ENCODE measurements around the gene FOXL1.

The FOXL1 gene

DNA sequence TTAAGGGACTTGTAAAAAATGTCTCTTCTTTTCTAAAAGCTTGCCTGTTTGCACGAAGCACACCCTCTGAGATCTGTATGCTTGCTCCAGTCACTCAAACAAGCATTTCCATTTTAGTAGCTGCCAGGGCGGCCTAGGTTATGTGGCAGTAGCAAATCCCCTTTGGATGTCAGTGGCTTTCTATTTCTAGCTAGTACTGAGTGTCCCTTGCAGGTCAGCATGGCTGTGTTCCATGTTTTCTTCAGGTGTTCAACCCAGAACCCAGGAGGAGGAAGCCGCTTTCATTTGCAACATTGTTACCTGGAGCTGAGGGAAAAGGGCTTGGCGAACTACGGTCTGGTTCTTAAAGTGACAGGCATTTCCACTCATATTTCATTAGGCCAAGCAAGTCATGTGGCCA, 36.4 kb downstream of the FOXL1 start:
- Histone ChIP-seq H3K27ac (ENCODE audit: low read depth, low read length) (no peak overlapping the region), H4K8ac (ENCODE audit: low read depth, low read length) (no peak overlapping the region), H3K79me2 (ENCODE audit: control insufficient read depth, insufficient read depth, low read length) (no peaks in the 10 kb centered on the region), H3K4me3 (ENCODE audit: low read length) (no peak overlapping the region), H3K4me2 (ENCODE audit: low read length) (no peak overlapping the region), H2BK120ac (ENCODE audit: low read depth, low read length) (no peak overlapping the region), H3K4ac (ENCODE audit: low read depth, low read length) (no peak overlapping the region), H3K56ac (ENCODE audit: low read length) (no peak overlapping the region), H2BK15ac (replicated peaks; ENCODE audit: low read depth) (no peak overlapping the region), H2AK5ac (ENCODE audit: low read length) (no peak overlapping the region), H2BK5ac (ENCODE audit: low read length) (no peak overlapping the region), H3K27me3 (ENCODE audit: insufficient read depth, low read length, poor library complexity) (no peaks in the 10 kb centered on the region), H3K79me1 (ENCODE audit: low read length) (no peaks in the 10 kb centered on the region), H3K9ac (ENCODE audit: low read length) (no peak overlapping the region), H3K23ac (ENCODE audit: low read length) (no peak overlapping the region), H3K36me3 (ENCODE audit: control insufficient read depth, insufficient read depth, low read length) (no peaks in the 10 kb centered on the region), H3K18ac (ENCODE audit: low read length) (no peak overlapping the region), H4K5ac (ENCODE audit: low read length) (no peak overlapping the region), H3K4me1 (ENCODE audit: control insufficient read depth, low read depth, low read length) (no peaks in the 10 kb centered on the region)
- DNase-seq: no peak
- WGBS (ENCODE audit: extremely low coverage, insufficient coverage, low lambda C conversion rate): no CpG with 5 or more reads among the region's 5 CpGs

DNA sequence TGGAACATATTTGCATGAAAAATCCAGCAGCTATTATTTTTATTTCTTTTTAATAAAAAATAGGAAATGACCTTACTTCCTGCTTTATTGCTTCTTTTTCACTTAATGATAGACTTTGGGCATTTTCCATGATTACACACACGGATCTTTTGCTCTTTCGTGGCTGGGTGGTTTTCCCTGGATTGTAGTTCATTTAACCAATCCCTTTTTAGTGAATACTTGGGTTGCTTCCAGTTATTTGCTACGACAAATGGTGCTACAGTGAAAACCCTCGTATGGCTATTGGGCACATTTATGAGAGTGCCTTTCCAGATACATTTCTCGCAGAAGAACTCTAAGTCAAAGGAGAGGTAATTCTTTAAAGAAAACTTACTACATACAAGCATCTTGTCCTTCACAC, 38.6 kb downstream of the FOXL1 start:
- H4K8ac ChIP-seq (ENCODE audit: low read depth, low read length): no peak overlapping the region
- WGBS (ENCODE audit: extremely low coverage, insufficient coverage, low lambda C conversion rate): no CpG with 5 or more reads among the region's 5 CpGs
- H3K56ac ChIP-seq (ENCODE audit: low read length): no peak overlapping the region
- H4K5ac ChIP-seq (ENCODE audit: low read length): no peak overlapping the region
- no peak for DNase-seq
- no peak overlapping the region for H2AK5ac ChIP-seq (ENCODE audit: low read length)
- H3K9ac ChIP-seq (ENCODE audit: low read length): no peak overlapping the region
- H3K18ac ChIP-seq (ENCODE audit: low read length): no peak overlapping the region
- H2BK120ac ChIP-seq (ENCODE audit: low read depth, low read length): no peak overlapping the region
- no peaks in the 10 kb centered on the region for H3K27me3 ChIP-seq (ENCODE audit: insufficient read depth, low read length, poor library complexity)
- no peak overlapping the region for H3K23ac ChIP-seq (ENCODE audit: low read length)
- H3K4me3 ChIP-seq (ENCODE audit: low read length): no peak overlapping the region
- H3K79me1 ChIP-seq (ENCODE audit: low read length): no peaks in the 10 kb centered on the region
- no peaks in the 10 kb centered on the region for H3K36me3 ChIP-seq (ENCODE audit: control insufficient read depth, insufficient read depth, low read length)
- H3K4me1 ChIP-seq (ENCODE audit: control insufficient read depth, low read depth, low read length): no peaks in the 10 kb centered on the region
- H2BK15ac ChIP-seq (replicated peaks; ENCODE audit: low read depth): no peak overlapping the region
- H3K79me2 ChIP-seq (ENCODE audit: control insufficient read depth, insufficient read depth, low read length): no peaks in the 10 kb centered on the region
- H3K4me2 ChIP-seq (ENCODE audit: low read length): no peak overlapping the region
- H3K27ac ChIP-seq (ENCODE audit: low read depth, low read length): no peak overlapping the region
- H2BK5ac ChIP-seq (ENCODE audit: low read length): no peak overlapping the region
- no peak overlapping the region for H3K4ac ChIP-seq (ENCODE audit: low read depth, low read length)

DNA sequence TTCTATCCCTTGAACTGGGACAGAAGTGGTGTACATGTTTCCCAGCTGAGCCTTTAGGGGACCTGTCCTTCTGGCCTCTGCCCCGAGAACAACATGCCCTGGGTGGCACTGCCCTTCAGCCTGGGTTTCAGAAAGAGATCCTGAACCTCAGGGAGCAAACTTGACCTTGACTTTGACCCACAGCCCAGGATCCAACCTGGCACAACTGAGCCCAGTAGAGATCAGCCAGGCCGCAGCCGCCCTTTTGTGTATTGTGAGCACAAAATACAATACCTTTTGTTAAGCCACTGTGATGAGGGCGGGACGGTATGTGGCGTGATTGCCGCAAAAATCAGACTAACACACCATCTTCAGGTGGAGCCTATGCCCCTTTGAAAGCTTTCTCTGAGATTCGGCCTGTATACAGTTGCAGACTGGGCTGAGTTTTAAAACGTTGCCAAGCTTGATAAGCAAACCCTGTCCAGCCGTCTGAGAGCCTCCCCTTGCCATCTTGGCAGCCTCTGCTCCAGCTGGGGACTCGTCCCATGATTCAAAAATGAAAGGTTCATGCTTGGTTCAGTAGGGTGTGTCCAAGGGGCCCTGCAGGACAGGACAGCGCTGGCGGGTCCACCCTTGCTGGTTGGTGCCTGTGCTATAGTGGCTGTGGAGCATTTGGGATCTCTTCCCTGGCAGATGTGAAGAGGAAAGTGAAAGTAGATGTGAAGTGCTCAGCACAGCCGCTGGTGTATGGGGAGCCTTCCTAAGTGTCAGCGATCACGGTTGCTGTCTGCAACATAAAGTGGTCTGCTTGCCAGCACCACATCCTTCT, 40.3 kb downstream of the FOXL1 start:
- no peaks in the 10 kb centered on the region for H3K4me1 ChIP-seq (ENCODE audit: control insufficient read depth, low read depth, low read length)
- no peak overlapping the region for H3K9ac ChIP-seq (ENCODE audit: low read length)
- no peak overlapping the region for H3K56ac ChIP-seq (ENCODE audit: low read length)
- no CpG with 5 or more reads among the region's 16 CpGs for WGBS (ENCODE audit: extremely low coverage, insufficient coverage, low lambda C conversion rate)
- H4K8ac ChIP-seq (ENCODE audit: low read depth, low read length): no peak overlapping the region
- H3K36me3 ChIP-seq (ENCODE audit: control insufficient read depth, insufficient read depth, low read length): no peaks in the 10 kb centered on the region
- H3K79me2 ChIP-seq (ENCODE audit: control insufficient read depth, insufficient read depth, low read length): no peaks in the 10 kb centered on the region
- DNase-seq: no peak
- H3K27me3 ChIP-seq (ENCODE audit: insufficient read depth, low read length, poor library complexity): no peaks in the 10 kb centered on the region
- H2AK5ac ChIP-seq (ENCODE audit: low read length): no peak overlapping the region
- H3K27ac ChIP-seq (ENCODE audit: low read depth, low read length): no peak overlapping the region
- no peaks in the 10 kb centered on the region for H3K79me1 ChIP-seq (ENCODE audit: low read length)
- no peak overlapping the region for H3K4ac ChIP-seq (ENCODE audit: low read depth, low read length)
- no peak overlapping the region for H4K5ac ChIP-seq (ENCODE audit: low read length)
- no peak overlapping the region for H3K4me2 ChIP-seq (ENCODE audit: low read length)
- no peak overlapping the region for H2BK15ac ChIP-seq (replicated peaks; ENCODE audit: low read depth)
- no peak overlapping the region for H2BK120ac ChIP-seq (ENCODE audit: low read depth, low read length)
- H3K18ac ChIP-seq (ENCODE audit: low read length): no peak overlapping the region
- no peak overlapping the region for H2BK5ac ChIP-seq (ENCODE audit: low read length)
- H3K23ac ChIP-seq (ENCODE audit: low read length): no peak overlapping the region
- no peak overlapping the region for H3K4me3 ChIP-seq (ENCODE audit: low read length)

DNA sequence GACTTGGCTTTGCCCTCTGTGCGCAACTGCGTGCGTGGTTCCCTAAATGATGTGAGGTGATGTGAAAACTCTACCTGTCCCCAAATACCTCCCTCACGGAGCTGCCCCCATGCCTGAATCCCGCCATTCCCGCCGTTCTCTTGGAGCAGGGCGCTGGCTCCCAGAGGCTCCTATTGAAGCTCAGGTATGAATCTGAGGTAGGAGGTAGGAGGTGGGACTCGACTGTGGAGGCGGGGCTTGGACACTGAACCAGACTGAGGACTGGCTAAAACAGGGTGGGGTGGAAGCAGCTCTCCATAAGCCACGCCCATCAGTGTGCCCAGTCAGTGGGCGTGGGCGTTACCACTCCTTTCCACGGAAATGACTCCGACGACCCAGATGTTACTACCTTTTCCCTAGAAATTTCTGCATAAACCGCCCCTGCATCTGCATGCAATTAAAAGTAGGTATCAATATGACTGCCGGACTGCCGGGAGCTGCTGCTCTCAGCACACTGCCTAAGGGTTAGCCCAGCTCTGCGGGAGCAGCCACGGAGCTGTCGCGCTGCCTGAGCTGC, 41.0 kb downstream of the FOXL1 start:
- H2BK120ac ChIP-seq (ENCODE audit: low read depth, low read length): no peak overlapping the region
- no peak overlapping the region for H3K27ac ChIP-seq (ENCODE audit: low read depth, low read length)
- H3K4ac ChIP-seq (ENCODE audit: low read depth, low read length): no peak overlapping the region
- H3K56ac ChIP-seq (ENCODE audit: low read length): no peak overlapping the region
- H3K27me3 ChIP-seq (ENCODE audit: insufficient read depth, low read length, poor library complexity): no peaks in the 10 kb centered on the region
- no peak overlapping the region for H3K23ac ChIP-seq (ENCODE audit: low read length)
- H2BK15ac ChIP-seq (replicated peaks; ENCODE audit: low read depth): no peak overlapping the region
- H3K9ac ChIP-seq (ENCODE audit: low read length): no peak overlapping the region
- no CpG with 5 or more reads among the region's 23 CpGs for WGBS (ENCODE audit: extremely low coverage, insufficient coverage, low lambda C conversion rate)
- no peak overlapping the region for H3K4me2 ChIP-seq (ENCODE audit: low read length)
- H3K18ac ChIP-seq (ENCODE audit: low read length): no peak overlapping the region
- H3K4me3 ChIP-seq (ENCODE audit: low read length): no peak overlapping the region
- H4K5ac ChIP-seq (ENCODE audit: low read length): no peak overlapping the region
- no peaks in the 10 kb centered on the region for H3K4me1 ChIP-seq (ENCODE audit: control insufficient read depth, low read depth, low read length)
- H3K79me1 ChIP-seq (ENCODE audit: low read length): no peaks in the 10 kb centered on the region
- H4K8ac ChIP-seq (ENCODE audit: low read depth, low read length): no peak overlapping the region
- H2AK5ac ChIP-seq (ENCODE audit: low read length): no peak overlapping the region
- DNase-seq: no peak
- H3K36me3 ChIP-seq (ENCODE audit: control insufficient read depth, insufficient read depth, low read length): no peaks in the 10 kb centered on the region
- no peaks in the 10 kb centered on the region for H3K79me2 ChIP-seq (ENCODE audit: control insufficient read depth, insufficient read depth, low read length)
- H2BK5ac ChIP-seq (ENCODE audit: low read length): no peak overlapping the region

DNA sequence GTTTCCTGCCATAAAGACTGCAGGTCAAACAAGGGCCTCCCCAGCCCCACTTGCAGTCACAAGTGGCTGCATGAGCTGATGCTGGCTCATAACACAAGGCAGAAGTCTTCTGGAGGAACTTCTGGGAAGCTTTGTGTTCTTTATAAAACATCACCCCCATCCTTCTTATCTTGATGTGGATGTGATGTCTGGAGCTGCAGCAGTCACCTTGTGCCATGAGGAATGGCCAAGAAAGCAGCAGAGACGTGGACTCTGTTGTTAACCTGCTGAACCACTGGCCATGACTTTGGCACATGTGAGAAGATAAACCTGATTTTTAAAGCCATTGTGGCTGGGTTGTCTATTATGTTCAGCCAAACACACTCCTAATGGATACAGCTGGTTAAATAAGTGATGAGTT, 41.8 kb downstream of the FOXL1 start:
- Histone ChIP-seq H3K18ac (ENCODE audit: low read length) (no peak overlapping the region), H3K23ac (ENCODE audit: low read length) (no peak overlapping the region), H2AK5ac (ENCODE audit: low read length) (no peak overlapping the region), H3K36me3 (ENCODE audit: control insufficient read depth, insufficient read depth, low read length) (no peaks in the 10 kb centered on the region), H3K79me1 (ENCODE audit: low read length) (no peaks in the 10 kb centered on the region), H4K5ac (ENCODE audit: low read length) (no peak overlapping the region), H3K4ac (ENCODE audit: low read depth, low read length) (no peak overlapping the region), H2BK5ac (ENCODE audit: low read length) (no peak overlapping the region), H3K56ac (ENCODE audit: low read length) (no peak overlapping the region), H3K27ac (ENCODE audit: low read depth, low read length) (no peak overlapping the region), H4K8ac (ENCODE audit: low read depth, low read length) (no peak overlapping the region), H3K9ac (ENCODE audit: low read length) (no peak overlapping the region), H2BK120ac (ENCODE audit: low read depth, low read length) (no peak overlapping the region), H3K4me2 (ENCODE audit: low read length) (no peak overlapping the region), H3K4me1 (ENCODE audit: control insufficient read depth, low read depth, low read length) (no peaks in the 10 kb centered on the region), H3K4me3 (ENCODE audit: low read length) (no peak overlapping the region), H3K27me3 (ENCODE audit: insufficient read depth, low read length, poor library complexity) (no peaks in the 10 kb centered on the region), H2BK15ac (replicated peaks; ENCODE audit: low read depth) (no peak overlapping the region), H3K79me2 (ENCODE audit: control insufficient read depth, insufficient read depth, low read length) (no peaks in the 10 kb centered on the region)
- no peak for DNase-seq
- no CpG with 5 or more reads among the region's 1 CpG for WGBS (ENCODE audit: extremely low coverage, insufficient coverage, low lambda C conversion rate)

DNA sequence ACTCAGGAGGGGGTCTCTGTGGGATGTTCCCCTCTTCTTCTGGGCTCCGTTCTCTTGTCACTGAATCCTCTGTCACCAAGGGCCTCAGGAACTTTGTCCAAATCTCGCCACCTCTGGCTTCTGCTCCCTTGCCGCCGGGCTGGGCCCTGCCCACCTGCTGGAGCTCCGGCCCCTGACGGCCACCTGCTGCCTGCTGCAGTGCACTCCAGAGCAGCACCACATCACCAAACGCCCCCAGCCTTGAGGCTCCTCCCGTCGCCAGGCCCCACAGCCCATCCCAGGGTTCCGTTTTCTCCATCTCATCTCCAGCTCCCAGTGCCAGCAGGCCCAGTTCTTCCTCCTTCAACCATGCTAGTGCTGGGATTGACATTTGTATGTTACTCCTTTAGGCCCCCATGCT, 43.6 kb downstream of the FOXL1 start:
- Histone ChIP-seq H3K27me3 (ENCODE audit: insufficient read depth, low read length, poor library complexity) (no peaks in the 10 kb centered on the region), H3K79me1 (ENCODE audit: low read length) (no peaks in the 10 kb centered on the region), H2AK5ac (ENCODE audit: low read length) (no peak overlapping the region), H3K23ac (ENCODE audit: low read length) (no peak overlapping the region), H3K4me2 (ENCODE audit: low read length) (no peak overlapping the region), H3K4me1 (ENCODE audit: control insufficient read depth, low read depth, low read length) (no peaks in the 10 kb centered on the region), H3K9ac (ENCODE audit: low read length) (no peak overlapping the region), H3K79me2 (ENCODE audit: control insufficient read depth, insufficient read depth, low read length) (no peaks in the 10 kb centered on the region), H3K4me3 (ENCODE audit: low read length) (no peak overlapping the region), H3K56ac (ENCODE audit: low read length) (no peak overlapping the region), H3K4ac (ENCODE audit: low read depth, low read length) (no peak overlapping the region), H2BK120ac (ENCODE audit: low read depth, low read length) (no peak overlapping the region), H3K27ac (ENCODE audit: low read depth, low read length) (no peak overlapping the region), H4K5ac (ENCODE audit: low read length) (no peak overlapping the region), H2BK5ac (ENCODE audit: low read length) (no peak overlapping the region), H2BK15ac (replicated peaks; ENCODE audit: low read depth) (no peak overlapping the region), H3K18ac (ENCODE audit: low read length) (no peak overlapping the region), H3K36me3 (ENCODE audit: control insufficient read depth, insufficient read depth, low read length) (no peaks in the 10 kb centered on the region), H4K8ac (ENCODE audit: low read depth, low read length) (no peak overlapping the region)
- no CpG with 5 or more reads among the region's 10 CpGs for WGBS (ENCODE audit: extremely low coverage, insufficient coverage, low lambda C conversion rate)
- no peak for DNase-seq

Data from mesendoderm (in vitro differentiated cells).